Fibroblast of the aortic adventitia (primary cell): Measurements from ENCODE around the gene NOL11. TPM values are rescaled to one million over a fixed set of nuclear protein-coding genes. Genes with fewer than 3 reads are reported as not detected.
"Not testable (repeated sequence)": the region's sequence is repeated elsewhere in the genome, so short reads cannot be mapped to it uniquely, and the experiment has no call there.

Experiments used
- DNase-seq: peaks from one replicate; pipeline ENCODE4 v3.0.0-alpha.2; 2010; ENCODE audit warnings: low read depth
- H3K4me3 ChIP-seq: 2 replicates; pipeline ENCODE4 v1.5.1; 2011; ENCODE audit warnings: low read depth, mild to moderate bottlenecking, control low read depth, low read length, moderate library complexity
- CTCF ChIP-seq: IDR thresholded peaks from 2 replicates; pipeline ENCODE4 v1.5.1; 2011; ENCODE audit warnings: mild to moderate bottlenecking, low read length, control low read depth, inconsistent platforms; ENCODE audit not compliant: insufficient read depth
- total RNA-seq: library from RNA; depleted of rRNA; stranded (reverse); fragments of >200 nt; gene quantifications from 2 replicates; pipeline ENCODE4 v1.2.3, GENCODE V29; 2012; ENCODE audit warnings: low replicate concordance

NOL11 gene
- total RNA-seq, 1 donor: 45.8 TPM

DNA sequence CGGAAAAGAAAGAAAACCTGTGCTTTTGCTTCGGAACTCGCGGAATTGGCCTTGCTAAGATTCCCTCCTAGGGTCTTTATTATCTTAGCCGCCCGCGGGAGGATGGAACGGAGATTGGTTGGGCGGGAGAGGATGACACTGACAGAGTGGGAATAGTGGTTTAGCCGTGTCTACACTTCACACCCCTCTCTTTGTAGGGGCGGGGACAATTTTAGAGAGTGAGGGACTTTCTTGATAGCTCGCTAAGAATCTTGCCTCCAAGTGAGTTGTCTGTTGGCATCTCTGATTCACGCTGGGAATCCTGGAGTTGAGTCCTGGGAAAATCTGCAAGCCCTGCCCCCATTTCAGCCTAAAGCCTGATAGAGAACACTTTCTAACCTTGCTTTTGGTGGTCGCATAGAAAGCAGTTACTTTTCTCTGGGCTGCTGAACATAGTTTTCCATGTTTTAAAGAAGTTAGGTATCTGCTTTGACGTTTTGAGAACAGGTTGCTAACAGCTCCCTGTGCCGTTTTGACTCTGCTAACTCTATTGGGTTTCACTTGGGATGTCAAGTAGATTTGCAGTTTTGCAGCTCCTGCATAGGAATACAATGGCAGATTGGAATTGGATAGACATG is 697 bp downstream of the NOL11 start:
- H3K4me3 ChIP-seq: peak overlapping the region; percentile 83
- no peak for TF ChIP-seq CTCF
- DNase-seq: peak; percentile 18

DNA sequence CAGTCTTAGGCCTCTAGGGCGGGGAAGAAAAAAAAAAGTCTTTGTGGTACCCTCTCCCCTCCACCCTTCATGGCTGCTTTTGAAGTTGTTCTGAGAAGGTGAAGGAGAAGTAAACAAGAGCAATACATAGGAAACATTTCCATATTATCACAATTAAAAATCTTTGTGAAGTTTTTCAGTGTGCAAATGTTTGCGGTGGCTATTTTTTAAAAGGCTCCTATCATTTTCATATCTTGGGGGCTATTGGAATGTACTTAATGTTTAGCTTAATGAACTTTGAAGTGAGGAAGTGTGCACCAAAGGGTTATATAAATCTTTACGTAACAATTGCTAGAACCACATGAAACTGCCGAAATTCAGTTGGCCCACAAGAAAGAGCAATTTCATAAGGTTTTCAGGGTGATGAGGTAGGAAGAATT is 7.6 kb downstream of the NOL11 start:
- no peak overlapping the region for H3K4me3 ChIP-seq
- no peak for DNase-seq
- no peak for TF ChIP-seq CTCF

GRCh38 chr17:67725807-67726206 is 8.1 kb downstream of the NOL11 start:
- TF ChIP-seq CTCF: no peak
- DNase-seq: no peak
- no peak overlapping the region for H3K4me3 ChIP-seq

GRCh38 chr17:67727152-67728039 is 9.7 kb downstream of the NOL11 start:
- not testable (repeated sequence) for DNase-seq, H3K4me3 ChIP-seq

DNA sequence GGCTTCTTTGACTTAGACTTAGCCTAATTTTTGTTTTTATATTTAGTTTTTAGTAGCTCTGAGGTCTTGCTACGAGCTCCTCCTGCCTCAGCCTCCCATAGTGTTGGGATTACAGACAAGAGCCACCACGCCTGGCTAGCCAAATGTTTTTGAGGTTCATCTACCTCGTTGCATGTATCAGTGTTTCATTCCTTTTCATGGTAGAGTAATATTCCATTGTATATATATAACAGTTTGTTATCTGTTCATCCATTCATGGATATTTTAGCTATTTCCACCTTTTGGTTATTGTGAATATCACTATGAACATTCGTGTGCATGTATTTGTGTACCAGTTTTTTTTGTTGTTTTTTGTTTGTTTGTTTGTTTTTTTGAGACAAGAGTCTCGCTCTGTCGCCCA is 12.2 kb downstream of the NOL11 start:
- TF ChIP-seq CTCF: no peak
- no peak overlapping the region for H3K4me3 ChIP-seq
- no peak for DNase-seq

- no peak for DNase-seq
- no peak for TF ChIP-seq CTCF
- H3K4me3 ChIP-seq: no peak overlapping the region
These were observed 13.0 kb downstream of the NOL11 start for GRCh38 chr17:67730731-67731130.

DNA sequence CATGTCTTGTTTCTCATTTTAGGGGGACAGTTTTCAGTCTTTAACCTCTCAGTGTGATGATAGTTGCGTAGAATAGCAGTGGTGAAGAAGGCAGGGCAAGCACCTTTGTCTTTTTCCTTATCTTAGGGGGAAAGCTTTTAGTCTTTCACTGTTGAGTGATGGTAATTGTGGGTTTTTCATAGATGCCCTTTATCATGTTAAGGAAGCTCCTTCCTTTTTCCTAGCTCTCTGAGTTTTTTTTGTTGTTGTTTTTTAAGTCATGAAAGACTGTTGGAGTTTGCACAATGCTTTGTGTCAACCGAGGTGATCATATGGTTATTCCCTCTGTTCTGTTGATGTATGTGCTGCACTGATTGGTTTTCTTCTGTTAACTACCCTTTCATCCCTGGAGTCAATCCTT is 15.7 kb downstream of the NOL11 start:
- TF ChIP-seq CTCF: no peak
- DNase-seq: no peak
- H3K4me3 ChIP-seq: no peak overlapping the region
